NCI-H2227 (cell line): ENCODE data around the gene CYP51A1.
"Not testable (repeated sequence)": the region's sequence is repeated elsewhere in the genome, so short reads cannot be mapped to it uniquely, and the experiment has no call there.

Experiments
- DNase-seq: peaks from one replicate; lab custom pipeline; 2025; ENCODE audit not compliant: unreplicated experiment; lab: John Stamatoyannopoulos, UW

CYP51A1 gene

GRCh38 chr7:92131764-92132330 is 2.4 kb downstream of the CYP51A1 start:
- no peak for DNase-seq

- no peak for DNase-seq
Measured at GRCh38 chr7:92131093-92131492, 3.2 kb downstream of the CYP51A1 start.

GRCh38 chr7:92121681-92122080 is 12.6 kb downstream of the CYP51A1 start:
- DNase-seq = no peak

GRCh38 chr7:92119213-92119759 is 15.0 kb downstream of the CYP51A1 start:
- no peak for DNase-seq

GRCh38 chr7:92116949-92117348 is 17.3 kb downstream of the CYP51A1 start:
- no peak for DNase-seq

- no peak for DNase-seq
Measured at GRCh38 chr7:92115821-92116220, 18.5 kb downstream of the CYP51A1 start.

GRCh38 chr7:92110857-92111256 is 23.4 kb downstream of the CYP51A1 start:
- no peak for DNase-seq

- DNase-seq = no peak
Measured at GRCh38 chr7:92108821-92109220, 25.5 kb downstream of the CYP51A1 start.

- not testable (repeated sequence) for DNase-seq
Measured at GRCh38 chr7:92102862-92103261, 31.4 kb downstream of the CYP51A1 start.

GRCh38 chr7:92100534-92100933 is 33.7 kb downstream of the CYP51A1 start:
- DNase-seq = no peak

GRCh38 chr7:92095380-92095779 is 38.9 kb downstream of the CYP51A1 start:
- DNase-seq = no peak

- DNase-seq = no peak
Measured at GRCh38 chr7:92092210-92092609, 42.1 kb downstream of the CYP51A1 start.

- no peak for DNase-seq
Measured at GRCh38 chr7:92088266-92088665, 46.0 kb downstream of the CYP51A1 start.

- not testable (repeated sequence) for DNase-seq
Measured at GRCh38 chr7:92083922-92084321, 50.4 kb downstream of the CYP51A1 start.

- no peak for DNase-seq
Measured at GRCh38 chr7:92076509-92076908, 57.8 kb downstream of the CYP51A1 start.

GRCh38 chr7:92075455-92076158 is 58.7 kb downstream of the CYP51A1 start:
- peak; percentile 14 for DNase-seq

- no peak for DNase-seq
Measured at GRCh38 chr7:92072708-92073107, 61.6 kb downstream of the CYP51A1 start.

GRCh38 chr7:92072121-92072520 is 62.2 kb downstream of the CYP51A1 start:
- no peak for DNase-seq

- DNase-seq = no peak
Measured at GRCh38 chr7:92071032-92071431, 63.2 kb downstream of the CYP51A1 start.

- DNase-seq = no peak
Measured at GRCh38 chr7:92064438-92065029, 69.7 kb downstream of the CYP51A1 start.
